ENCODE data around the gene GKN1. TPM values are rescaled to one million over a fixed set of nuclear protein-coding genes. Genes with fewer than 3 reads are reported as not detected.

Gene GKN1
- total RNA-seq, 2 experiments from 2014 or later = not detected

- Histone ChIP-seq H3K27me3 (ENCODE audit: control insufficient read depth in 1 of 2, insufficient read depth in 2 of 2, low read length in 2 of 2) (peaks cover 0 to 6% of the 10 kb centered on the region in 2 experiments), H3K27ac (ENCODE audit: low read depth in 1 of 2, low read length in 2 of 2) (no peak overlapping the region), H3K36me3 (ENCODE audit: insufficient read depth, low read length) (no peaks in the 10 kb centered on the region), H3K4me1 (ENCODE audit: insufficient read depth, low read length) (no peaks in the 10 kb centered on the region), H3K4me3 (ENCODE audit: low read length) (no peak overlapping the region), H3K9me3 (ENCODE audit: control insufficient read depth in 1 of 2, insufficient read depth in 1 of 2, low read length in 2 of 2) (no peaks in the 10 kb centered on the region)
- POLR2A ChIA-PET = no interaction called here
- Mint-ChIP-seq H3K27me3 (peaks cover 5% of the 10 kb centered on the region), H3K9me3 (no peaks in the 10 kb centered on the region), H3K4me3 (no peak overlapping the region), H3K27ac (no peak overlapping the region), H3K4me1 (ENCODE audit: low read depth) (no peaks in the 10 kb centered on the region), H3K36me3 (ENCODE audit: low read depth) (no peaks in the 10 kb centered on the region)
- ATAC-seq (ENCODE audit: poor library complexity) (no peak), DNase-seq (no peak)
- CTCF ChIA-PET = no interaction called here
- intact Hi-C loops (cut with DNase I, micrococcal nuclease) = no loop called here
- TF ChIP-seq CTCF (IDR thresholded peaks at IDR 0.05) = no peak
These were observed 4.5 kb upstream of the GKN1 start for GRCh38 chr2:68969736-68970490.

GRCh38 chr2:68970566-68971265, 3.7 kb upstream of the GKN1 start:
- Mint-ChIP-seq H3K27ac (no peak overlapping the region), H3K9me3 (no peaks in the 10 kb centered on the region), H3K4me1 (ENCODE audit: low read depth) (no peaks in the 10 kb centered on the region), H3K36me3 (ENCODE audit: low read depth) (no peaks in the 10 kb centered on the region), H3K27me3 (peaks cover 9% of the 10 kb centered on the region), H3K4me3 (no peak overlapping the region)
- Histone ChIP-seq H3K36me3 (ENCODE audit: insufficient read depth, low read length) (no peaks in the 10 kb centered on the region), H3K27me3 (ENCODE audit: control insufficient read depth in 1 of 2, insufficient read depth in 2 of 2, low read length in 2 of 2) (peaks cover 0 to 11% of the 10 kb centered on the region in 2 experiments), H3K9me3 (ENCODE audit: control insufficient read depth in 1 of 2, insufficient read depth in 1 of 2, low read length in 2 of 2) (no peaks in the 10 kb centered on the region), H3K4me1 (ENCODE audit: insufficient read depth, low read length) (no peaks in the 10 kb centered on the region), H3K27ac (ENCODE audit: low read depth in 1 of 2, low read length in 2 of 2) (no peak overlapping the region), H3K4me3 (ENCODE audit: low read length) (no peak overlapping the region)
- CTCF ChIA-PET = no interaction called here
- ATAC-seq (ENCODE audit: poor library complexity) = no peak
- DNase-seq = no peak
- POLR2A ChIA-PET = no interaction called here
- TF ChIP-seq CTCF (IDR thresholded peaks at IDR 0.05) = no peak
- intact Hi-C loops (cut with DNase I, micrococcal nuclease) = no loop called here

DNA sequence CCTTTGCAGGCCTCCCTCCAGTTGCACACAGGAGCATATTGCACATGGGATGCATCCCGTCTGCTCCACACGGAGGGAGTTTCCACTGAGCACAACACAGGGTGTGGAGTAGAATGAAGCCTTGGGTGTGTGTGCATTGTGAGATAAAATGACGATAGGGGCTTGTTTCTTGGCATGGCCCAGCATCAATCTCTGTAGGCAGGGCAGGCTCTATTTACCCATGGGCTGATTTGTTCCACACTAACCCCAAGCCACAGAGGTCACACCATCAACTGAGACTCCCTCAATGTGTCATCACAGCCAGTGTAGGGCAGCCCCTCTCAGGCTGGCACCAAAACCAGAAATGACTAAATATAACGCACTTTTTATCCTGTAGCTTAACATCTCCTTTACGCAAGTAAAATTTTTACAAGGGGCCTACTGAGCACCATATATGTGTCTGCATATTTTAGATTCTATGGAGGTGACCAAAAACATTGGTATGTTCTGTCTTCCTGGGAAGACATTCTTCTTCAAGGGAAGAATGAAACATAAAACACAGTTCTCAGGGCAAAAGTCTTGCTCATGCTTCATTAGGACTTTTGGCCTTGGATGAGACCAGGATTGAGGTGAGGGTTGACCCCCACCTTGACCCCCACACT, 2.7 kb upstream of the GKN1 start:
- Mint-ChIP-seq H3K27me3 (peaks cover 9% of the 10 kb centered on the region), H3K4me1 (ENCODE audit: low read depth) (no peaks in the 10 kb centered on the region), H3K36me3 (ENCODE audit: low read depth) (no peaks in the 10 kb centered on the region), H3K4me3 (no peak overlapping the region), H3K9me3 (no peaks in the 10 kb centered on the region), H3K27ac (no peak overlapping the region)
- intact Hi-C loops (cut with DNase I, micrococcal nuclease) = no loop called here
- Histone ChIP-seq H3K4me1 (ENCODE audit: insufficient read depth, low read length) (no peaks in the 10 kb centered on the region), H3K27ac (ENCODE audit: low read depth in 1 of 2, low read length in 2 of 2) (no peak overlapping the region), H3K36me3 (ENCODE audit: insufficient read depth, low read length) (no peaks in the 10 kb centered on the region), H3K27me3 (ENCODE audit: control insufficient read depth in 1 of 2, insufficient read depth in 2 of 2, low read length in 2 of 2) (peaks cover 0 to 11% of the 10 kb centered on the region in 2 experiments), H3K9me3 (ENCODE audit: control insufficient read depth in 1 of 2, insufficient read depth in 1 of 2, low read length in 2 of 2) (no peaks in the 10 kb centered on the region), H3K4me3 (ENCODE audit: low read length) (no peak overlapping the region)
- CTCF ChIA-PET = no interaction called here
- POLR2A ChIA-PET = no interaction called here
- TF ChIP-seq CTCF (IDR thresholded peaks at IDR 0.05) = no peak
- DNase-seq (no peak), ATAC-seq (ENCODE audit: poor library complexity) (no peak)

Measured in CD4-positive, alpha-beta T cell (primary cell).